ENCODE data around the gene IDS. TPM values are rescaled to one million over a fixed set of nuclear protein-coding genes. Genes with fewer than 3 reads are reported as not detected.
A peak's percentile ranks its signal among the peaks of the same experiment; 100 is the strongest.
"Not testable (repeated sequence)": the region's sequence is repeated elsewhere in the genome, so short reads cannot be mapped to it uniquely, and the experiment has no call there.

IDS gene
- total and polyA plus RNA-seq, 2 donors (not counting 1 experiment from before 2014, with no cell fraction given) = 36.2 to 65.0 TPM

DNA sequence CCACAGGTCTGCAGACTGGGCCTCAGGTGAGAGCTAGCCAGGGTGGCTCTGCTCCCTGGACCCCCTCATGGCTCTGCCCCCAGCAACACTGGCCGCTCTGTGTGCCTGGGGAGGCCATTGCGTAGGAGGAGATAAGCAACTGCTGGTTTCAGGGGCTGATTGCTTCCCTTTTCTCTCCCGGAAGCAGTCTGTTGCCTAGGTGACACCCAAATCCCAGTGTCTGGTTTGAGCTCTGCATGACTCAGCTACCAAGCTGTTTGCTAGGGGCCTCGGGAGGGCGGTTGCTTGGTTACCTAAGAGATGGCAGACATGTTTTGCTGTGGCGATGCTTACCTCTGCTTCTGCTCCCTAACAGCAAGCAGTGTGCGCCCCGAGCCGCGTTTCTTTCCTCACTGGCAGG is 20.3 kb upstream of the IDS start:
- DNase-seq (ENCODE audit: low read depth in 2 of 2) = peak; percentile 55 to 73
- H3K36me3 ChIP-seq (ENCODE audit: control insufficient read depth, insufficient read depth, low read length); H3K27ac ChIP-seq (ENCODE audit: insufficient read depth, low read length); H2AFZ ChIP-seq (ENCODE audit: low read length); H3K9me3 ChIP-seq (ENCODE audit: control insufficient read depth, insufficient read depth, low read depth, low read length); H4K20me1 ChIP-seq (ENCODE audit: control insufficient read depth, extremely low read depth, insufficient read depth, low read length); H3K4me3 ChIP-seq (replicated peaks in 1 of 4; ENCODE audit: control extremely low read depth in 1 of 4, insufficient read depth in 1 of 4, low read depth in 3 of 4, low read length in 4 of 4); H3K4me1 ChIP-seq (ENCODE audit: control insufficient read depth, extremely low read depth, insufficient read depth, low read length); H3K79me2 ChIP-seq (ENCODE audit: control insufficient read depth, insufficient read depth, low read length); H3K9ac ChIP-seq (ENCODE audit: insufficient read depth, low read length); H3K4me2 ChIP-seq (ENCODE audit: extremely low read depth, insufficient read depth, low read length); H3K27me3 ChIP-seq (ENCODE audit: control insufficient read depth, insufficient read depth, low read length): not testable (repeated sequence)

DNA sequence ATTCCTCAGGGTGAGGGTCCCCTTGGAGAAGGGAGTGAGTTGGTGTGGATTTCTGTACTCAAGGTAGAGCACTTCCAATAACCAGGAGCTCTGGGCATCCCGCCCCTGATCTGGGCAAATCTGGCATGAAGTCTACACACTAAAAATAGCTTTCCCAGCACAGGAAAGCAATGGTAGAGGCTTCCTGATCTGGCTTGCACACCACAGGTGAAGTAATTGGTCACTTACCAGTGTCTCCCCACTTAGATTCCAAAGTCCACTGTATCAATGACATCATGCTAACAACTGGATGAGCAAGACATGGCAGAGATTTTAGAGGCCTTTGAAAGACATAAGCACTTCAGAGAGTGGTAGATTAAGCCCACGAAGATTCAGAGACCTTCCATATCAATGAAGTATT is 17.8 kb upstream of the IDS start:
- H4K20me1 ChIP-seq (ENCODE audit: control insufficient read depth, extremely low read depth, insufficient read depth, low read length) = no peaks in the 10 kb centered on the region
- H3K36me3 ChIP-seq (ENCODE audit: control insufficient read depth, insufficient read depth, low read length) = no peaks in the 10 kb centered on the region
- no peak overlapping the region for H3K4me2 ChIP-seq (ENCODE audit: extremely low read depth, insufficient read depth, low read length)
- no peaks in the 10 kb centered on the region for H3K79me2 ChIP-seq (ENCODE audit: control insufficient read depth, insufficient read depth, low read length)
- no peaks in the 10 kb centered on the region for H3K9me3 ChIP-seq (ENCODE audit: control insufficient read depth, insufficient read depth, low read depth, low read length)
- no peak for TF ChIP-seq EZH2 (IDR thresholded peaks at IDR 0.05; ENCODE audit: low read length, missing control alignments)
- TF ChIP-seq, protein P1, sequence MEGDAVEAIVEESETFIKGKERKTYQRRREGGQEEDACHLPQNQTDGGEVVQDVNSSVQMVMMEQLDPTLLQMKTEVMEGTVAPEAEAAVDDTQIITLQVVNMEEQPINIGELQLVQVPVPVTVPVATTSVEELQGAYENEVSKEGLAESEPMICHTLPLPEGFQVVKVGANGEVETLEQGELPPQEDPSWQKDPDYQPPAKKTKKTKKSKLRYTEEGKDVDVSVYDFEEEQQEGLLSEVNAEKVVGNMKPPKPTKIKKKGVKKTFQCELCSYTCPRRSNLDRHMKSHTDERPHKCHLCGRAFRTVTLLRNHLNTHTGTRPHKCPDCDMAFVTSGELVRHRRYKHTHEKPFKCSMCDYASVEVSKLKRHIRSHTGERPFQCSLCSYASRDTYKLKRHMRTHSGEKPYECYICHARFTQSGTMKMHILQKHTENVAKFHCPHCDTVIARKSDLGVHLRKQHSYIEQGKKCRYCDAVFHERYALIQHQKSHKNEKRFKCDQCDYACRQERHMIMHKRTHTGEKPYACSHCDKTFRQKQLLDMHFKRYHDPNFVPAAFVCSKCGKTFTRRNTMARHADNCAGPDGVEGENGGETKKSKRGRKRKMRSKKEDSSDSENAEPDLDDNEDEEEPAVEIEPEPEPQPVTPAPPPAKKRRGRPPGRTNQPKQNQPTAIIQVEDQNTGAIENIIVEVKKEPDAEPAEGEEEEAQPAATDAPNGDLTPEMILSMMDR (conservative IDR thresholded peaks at IDR 0.05 in 1 of 2, IDR thresholded peaks at IDR 0.05 in 1 of 2; ENCODE audit: low read depth in 1 of 2, low read length in 2 of 2) = no peak
- no peak overlapping the region for H3K27ac ChIP-seq (ENCODE audit: insufficient read depth, low read length)
- no peak overlapping the region for H3K4me3 ChIP-seq (replicated peaks in 1 of 4; ENCODE audit: control extremely low read depth in 1 of 4, insufficient read depth in 1 of 4, low read depth in 3 of 4, low read length in 4 of 4)
- no peaks in the 10 kb centered on the region for H3K27me3 ChIP-seq (ENCODE audit: control insufficient read depth, insufficient read depth, low read length)
- no peak overlapping the region for H3K9ac ChIP-seq (ENCODE audit: insufficient read depth, low read length)
- no peaks in the 10 kb centered on the region for H3K4me1 ChIP-seq (ENCODE audit: control insufficient read depth, extremely low read depth, insufficient read depth, low read length)
- no peak for DNase-seq (ENCODE audit: low read depth in 2 of 2)
- H2AFZ ChIP-seq (ENCODE audit: low read length) = no peak overlapping the region

DNA sequence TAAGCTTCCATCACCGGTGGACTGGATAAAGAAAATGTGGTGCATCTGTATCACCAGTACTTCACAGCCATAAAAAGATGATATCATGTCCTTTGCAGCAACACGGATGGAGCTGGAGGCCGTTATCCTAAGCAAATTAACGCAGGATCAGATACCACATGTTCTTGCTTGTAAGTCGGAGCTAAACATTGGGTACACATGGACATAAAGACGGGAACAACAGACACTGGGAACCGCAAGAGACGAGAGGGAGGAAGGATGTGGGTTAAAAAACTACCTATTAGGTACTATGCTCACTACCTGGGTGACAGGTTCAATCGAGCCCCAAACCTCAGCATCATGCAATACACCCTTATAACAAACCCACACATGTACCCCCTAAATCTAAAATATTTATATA is 16.3 kb upstream of the IDS start:
- Histone ChIP-seq H3K9ac (ENCODE audit: insufficient read depth, low read length) (no peak overlapping the region), H3K4me2 (ENCODE audit: extremely low read depth, insufficient read depth, low read length) (no peak overlapping the region), H3K4me3 (replicated peaks in 1 of 4; ENCODE audit: control extremely low read depth in 1 of 4, insufficient read depth in 1 of 4, low read depth in 3 of 4, low read length in 4 of 4) (no peak overlapping the region), H3K36me3 (ENCODE audit: control insufficient read depth, insufficient read depth, low read length) (no peaks in the 10 kb centered on the region), H2AFZ (ENCODE audit: low read length) (no peak overlapping the region), H3K9me3 (ENCODE audit: control insufficient read depth, insufficient read depth, low read depth, low read length) (no peaks in the 10 kb centered on the region), H3K79me2 (ENCODE audit: control insufficient read depth, insufficient read depth, low read length) (no peaks in the 10 kb centered on the region), H3K27ac (ENCODE audit: insufficient read depth, low read length) (no peak overlapping the region), H3K4me1 (ENCODE audit: control insufficient read depth, extremely low read depth, insufficient read depth, low read length) (no peaks in the 10 kb centered on the region), H4K20me1 (ENCODE audit: control insufficient read depth, extremely low read depth, insufficient read depth, low read length) (no peaks in the 10 kb centered on the region), H3K27me3 (ENCODE audit: control insufficient read depth, insufficient read depth, low read length) (no peaks in the 10 kb centered on the region)
- no peak for TF ChIP-seq EZH2 (IDR thresholded peaks at IDR 0.05; ENCODE audit: low read length, missing control alignments)
- TF ChIP-seq, protein P1 (conservative IDR thresholded peaks at IDR 0.05 in 1 of 2, IDR thresholded peaks at IDR 0.05 in 1 of 2; ENCODE audit: low read depth in 1 of 2, low read length in 2 of 2) = no peak
- DNase-seq (ENCODE audit: low read depth in 2 of 2) = no peak

DNA sequence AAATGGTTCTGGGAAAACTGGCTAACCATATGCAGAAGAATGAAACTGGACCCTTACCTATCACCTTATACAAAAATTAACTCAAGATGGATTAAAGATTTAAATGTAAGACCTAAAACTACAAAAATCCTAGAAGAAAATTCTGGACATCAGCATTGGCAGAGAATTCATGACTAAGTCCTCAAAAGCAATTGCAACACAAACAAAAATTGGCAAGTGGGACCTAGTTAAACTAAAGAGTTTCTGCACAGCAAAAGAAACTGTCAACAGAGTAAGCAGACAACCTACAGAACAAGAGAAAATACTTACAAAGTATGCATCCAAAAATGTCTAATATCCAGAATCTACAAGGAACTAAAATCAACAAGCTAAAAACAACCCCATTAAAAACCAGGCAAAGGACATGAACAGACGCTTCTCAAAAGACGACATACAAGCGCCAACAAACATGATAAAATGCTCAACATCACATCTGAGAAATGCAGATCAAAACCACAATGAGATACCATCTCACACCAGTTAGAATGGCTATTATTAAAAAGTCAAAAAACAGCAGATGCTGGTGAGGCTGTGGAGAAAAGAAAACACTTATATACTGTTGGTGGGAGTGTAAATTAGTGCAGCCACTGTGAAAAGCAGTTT is 15.7 kb upstream of the IDS start:
- H3K4me3 ChIP-seq (replicated peaks in 1 of 4; ENCODE audit: control extremely low read depth in 1 of 4, insufficient read depth in 1 of 4, low read depth in 3 of 4, low read length in 4 of 4); H2AFZ ChIP-seq (ENCODE audit: low read length); H3K4me2 ChIP-seq (ENCODE audit: extremely low read depth, insufficient read depth, low read length); H3K27me3 ChIP-seq (ENCODE audit: control insufficient read depth, insufficient read depth, low read length); H3K4me1 ChIP-seq (ENCODE audit: control insufficient read depth, extremely low read depth, insufficient read depth, low read length); H4K20me1 ChIP-seq (ENCODE audit: control insufficient read depth, extremely low read depth, insufficient read depth, low read length); H3K36me3 ChIP-seq (ENCODE audit: control insufficient read depth, insufficient read depth, low read length); H3K9ac ChIP-seq (ENCODE audit: insufficient read depth, low read length); H3K9me3 ChIP-seq (ENCODE audit: control insufficient read depth, insufficient read depth, low read depth, low read length); H3K27ac ChIP-seq (ENCODE audit: insufficient read depth, low read length); H3K79me2 ChIP-seq (ENCODE audit: control insufficient read depth, insufficient read depth, low read length): not testable (repeated sequence)
- DNase-seq (ENCODE audit: low read depth in 2 of 2) = peak in 1 of 2 donors; percentile 41
